ENCODE data around the gene LTBP2.

Gene LTBP2

DNA sequence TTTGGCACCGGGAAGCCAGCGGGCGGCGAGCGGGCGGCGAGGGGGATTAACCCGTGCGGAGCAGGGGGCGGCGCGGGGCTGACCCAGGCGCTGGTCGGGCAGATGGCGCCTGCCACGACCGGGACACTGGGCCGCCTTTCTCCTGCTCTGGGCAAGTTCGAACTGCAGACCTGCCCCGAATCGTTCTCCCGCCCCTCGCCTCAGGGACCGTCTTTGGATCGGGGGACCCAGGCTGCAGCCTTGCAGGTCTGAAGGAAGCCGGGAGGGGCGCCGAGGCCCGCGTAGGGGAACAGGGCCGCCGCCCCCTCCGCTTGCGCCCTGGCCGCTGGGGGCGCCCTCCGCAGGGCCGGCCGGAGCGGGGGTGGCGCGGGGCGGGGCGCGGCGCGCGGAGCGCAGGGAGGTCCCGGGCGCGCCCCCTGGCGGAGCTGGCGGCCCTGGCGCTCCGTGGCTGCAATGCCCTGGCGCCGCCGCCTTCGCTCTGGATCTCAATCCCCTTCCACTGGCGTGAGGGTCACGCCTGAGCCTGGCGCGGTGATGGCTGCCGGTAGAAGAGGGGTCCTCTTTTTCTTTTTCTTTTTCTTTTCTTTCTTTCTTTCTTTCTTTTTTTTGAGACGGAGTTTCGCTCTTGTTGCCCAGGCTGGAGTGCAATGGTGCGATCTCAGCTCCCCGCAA is 449 bp upstream of the LTBP2 start:
- DNase-seq (ENCODE audit: low spot score), result peak; percentile 68

DNA sequence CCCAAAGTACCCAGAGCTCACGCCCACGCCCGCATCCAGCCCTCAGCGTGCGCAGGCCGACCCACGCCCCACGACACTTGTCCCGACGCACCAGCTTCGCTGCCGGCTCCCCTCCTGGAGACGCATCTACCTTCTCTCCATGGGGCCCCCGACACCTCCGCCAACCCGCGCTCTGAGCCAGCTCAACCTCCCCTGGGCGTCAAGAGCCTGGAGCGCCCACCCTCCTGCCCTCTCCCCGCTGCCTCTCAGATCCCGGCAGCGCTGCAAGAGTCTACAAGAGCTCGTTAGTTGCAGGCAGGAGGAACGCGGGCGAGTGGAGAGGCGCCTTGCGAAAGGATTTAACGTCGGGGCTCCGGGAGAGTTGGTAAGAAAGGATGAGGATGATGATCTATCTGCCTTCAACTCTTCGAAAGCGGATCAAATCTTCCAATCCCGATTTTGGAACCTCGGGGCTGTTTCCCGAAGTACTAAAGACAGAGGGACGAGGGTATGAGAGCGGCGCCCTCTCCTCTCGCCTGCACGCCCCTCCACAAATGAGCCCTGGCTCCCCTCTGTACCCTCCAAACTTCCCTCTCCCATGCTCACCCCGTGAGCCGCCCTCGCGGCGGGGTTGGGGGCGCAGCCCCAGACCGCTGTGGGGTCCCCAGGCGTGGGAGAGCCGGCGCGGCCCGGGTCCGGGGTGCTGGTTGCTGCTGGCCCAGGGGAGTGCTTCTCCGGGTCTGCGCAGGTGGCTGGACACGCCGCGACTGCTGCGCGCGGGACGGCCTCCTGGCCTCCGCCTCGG is 979 bp downstream of the LTBP2 start:
- DNase-seq (ENCODE audit: low spot score), result no peak

DNA sequence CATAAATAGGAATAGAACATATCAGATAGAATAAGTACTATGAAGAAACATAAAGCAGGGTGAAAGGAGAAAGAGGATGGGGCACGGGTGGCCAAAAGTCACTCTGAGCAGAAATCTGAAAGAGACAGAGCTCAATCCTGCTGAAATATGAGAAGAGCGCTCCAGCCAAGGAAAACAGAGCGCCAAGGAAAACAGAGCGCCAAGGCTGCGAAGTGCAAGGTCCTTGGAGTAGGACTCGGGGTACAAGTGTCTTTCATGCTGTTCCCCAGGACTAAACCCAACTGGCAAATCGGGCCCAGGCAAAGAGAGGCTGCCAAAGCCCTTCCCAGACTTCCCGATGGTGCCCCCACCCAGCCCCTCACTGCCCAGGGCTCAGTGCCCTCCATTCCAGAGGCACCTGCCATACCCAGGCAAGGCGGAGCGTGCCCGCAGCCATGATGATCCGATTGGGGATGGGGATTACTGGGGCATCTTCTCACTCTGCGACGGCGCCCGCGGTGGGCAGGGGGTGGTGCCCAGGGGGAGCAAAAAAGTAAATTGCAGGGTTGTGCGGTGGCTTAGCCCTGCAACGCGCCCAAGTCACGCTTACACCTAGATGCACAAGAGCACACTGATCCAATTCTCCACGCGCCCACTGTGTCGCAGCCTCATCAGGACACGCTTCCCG is 1.7 kb downstream of the LTBP2 start:
- DNase-seq (ENCODE audit: low spot score), result no peak

DNA sequence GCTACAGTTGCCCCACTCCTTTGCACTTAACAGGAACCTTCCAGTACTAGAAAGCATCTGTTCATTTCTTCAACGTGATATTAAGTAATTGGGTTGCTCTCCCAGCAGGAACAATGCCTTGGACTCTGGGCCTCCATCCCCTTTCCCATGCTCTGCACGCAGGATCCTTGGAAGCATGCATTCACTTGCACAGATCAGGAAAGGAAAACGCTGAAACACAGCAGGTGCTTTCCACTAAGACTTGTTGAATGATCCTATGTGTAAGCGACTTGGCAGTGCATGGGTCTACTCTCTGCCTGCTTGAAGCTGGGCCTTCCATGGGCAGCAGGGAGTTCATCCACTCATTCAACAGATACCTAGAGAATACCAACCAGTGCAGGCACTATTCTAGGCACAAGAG is 2.3 kb downstream of the LTBP2 start:
- DNase-seq (ENCODE audit: low spot score), result no peak

DNA sequence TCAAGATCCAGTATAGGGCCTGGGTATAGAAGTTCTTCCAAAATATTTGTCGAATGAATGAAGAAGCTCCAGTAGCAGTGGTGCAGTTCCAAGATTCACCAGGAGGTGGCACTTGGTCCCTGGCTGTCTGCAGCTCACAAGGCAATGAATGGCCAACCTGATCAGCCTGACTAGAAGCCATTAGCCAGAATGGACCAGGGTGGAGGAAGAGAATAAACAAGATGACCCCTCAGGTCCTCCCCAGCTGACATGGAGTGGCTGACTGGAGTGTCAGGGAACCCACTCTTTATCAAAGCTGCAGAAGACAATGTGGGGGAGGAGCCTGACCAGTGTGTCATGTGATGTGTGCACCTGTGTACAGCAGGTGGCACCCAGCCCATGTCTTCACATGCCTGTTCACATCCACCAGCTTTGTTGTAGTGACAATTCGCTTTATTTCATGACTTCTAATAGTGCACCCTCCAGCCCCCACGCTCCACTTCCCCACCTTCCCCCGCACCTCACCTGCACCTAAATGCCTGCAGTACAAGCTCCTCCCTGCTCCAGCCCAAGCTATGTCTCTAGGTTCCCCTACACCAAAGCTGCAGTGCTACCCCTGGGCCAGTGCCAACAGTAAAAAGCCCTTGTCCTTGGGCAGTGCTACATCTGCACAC is 3.0 kb downstream of the LTBP2 start:
- DNase-seq (ENCODE audit: low spot score), result peak; percentile 88

DNA sequence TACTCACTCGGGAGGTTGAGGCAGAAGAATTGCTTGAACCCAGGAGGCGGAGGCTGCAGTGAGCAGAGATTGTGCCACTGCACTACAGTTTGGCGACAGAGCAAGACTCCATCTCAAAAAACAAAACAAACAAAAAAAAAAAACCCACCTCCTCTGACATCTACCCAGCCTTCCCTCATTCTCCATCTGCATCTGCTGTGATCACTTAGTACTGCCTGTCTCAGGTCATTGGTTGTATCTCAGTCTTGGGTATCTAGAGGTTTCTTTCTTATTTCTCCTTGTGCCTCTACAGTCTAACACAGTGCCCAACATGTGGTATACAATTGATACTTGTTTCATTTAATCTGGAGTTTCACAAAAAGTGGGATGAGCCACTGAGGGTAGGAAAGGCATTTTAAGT is 5.3 kb downstream of the LTBP2 start:
- no peak for DNase-seq (ENCODE audit: low spot score)

DNA sequence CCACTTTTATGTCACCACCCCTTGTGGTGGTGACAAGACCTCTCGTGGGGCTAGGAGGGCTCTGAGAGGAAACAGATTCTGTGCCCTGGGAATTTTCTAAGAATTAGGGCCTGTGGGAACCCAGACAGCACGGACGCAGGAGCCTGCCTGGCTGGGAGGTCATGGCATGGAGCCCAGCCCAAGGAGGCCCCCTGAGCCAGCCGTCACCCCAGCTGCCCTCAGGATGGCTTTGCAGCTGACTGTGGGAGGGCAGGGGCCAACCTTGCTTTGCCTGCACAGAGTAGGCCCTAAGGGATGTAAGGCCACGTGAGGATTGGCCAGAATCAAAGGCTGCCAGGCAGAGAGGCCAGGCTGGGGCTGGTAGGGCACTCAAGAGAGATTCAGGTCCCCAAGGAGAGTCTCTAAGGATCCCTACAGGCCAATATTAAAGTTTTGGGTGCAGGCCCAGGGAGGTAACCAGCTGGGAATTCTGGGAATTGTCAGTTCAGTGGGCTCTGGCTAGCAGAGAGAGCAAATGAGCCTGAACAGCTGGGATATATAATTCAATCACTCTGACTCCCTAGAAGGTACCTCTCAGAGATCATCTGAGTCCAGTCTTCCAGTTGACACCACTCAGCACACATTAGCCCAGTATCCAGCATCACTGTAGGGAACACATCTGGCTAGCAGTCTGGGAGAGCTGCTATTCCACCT is 6.4 kb downstream of the LTBP2 start:
- no peak for DNase-seq (ENCODE audit: low spot score)

DNA sequence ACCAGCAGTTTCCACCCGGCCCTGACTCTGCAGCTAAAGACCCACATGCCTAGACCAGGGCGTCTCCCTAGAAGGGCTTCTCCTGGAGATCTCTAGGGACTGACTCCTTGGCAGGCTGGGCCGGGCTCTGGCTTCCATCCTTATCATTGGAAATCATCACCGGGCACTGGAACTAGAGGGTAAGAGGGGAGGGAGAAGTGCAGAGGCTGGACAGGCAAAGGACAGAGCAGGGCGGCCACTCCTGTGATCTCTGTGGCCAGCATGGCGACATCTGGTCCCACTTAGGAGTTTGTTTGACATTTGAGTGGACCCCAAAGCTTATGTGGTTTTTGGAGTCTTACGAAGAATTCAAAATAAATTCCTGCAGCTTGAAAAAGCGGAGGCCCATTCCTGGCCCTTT is 7.1 kb downstream of the LTBP2 start:
- no peak for DNase-seq (ENCODE audit: low spot score)

DNA sequence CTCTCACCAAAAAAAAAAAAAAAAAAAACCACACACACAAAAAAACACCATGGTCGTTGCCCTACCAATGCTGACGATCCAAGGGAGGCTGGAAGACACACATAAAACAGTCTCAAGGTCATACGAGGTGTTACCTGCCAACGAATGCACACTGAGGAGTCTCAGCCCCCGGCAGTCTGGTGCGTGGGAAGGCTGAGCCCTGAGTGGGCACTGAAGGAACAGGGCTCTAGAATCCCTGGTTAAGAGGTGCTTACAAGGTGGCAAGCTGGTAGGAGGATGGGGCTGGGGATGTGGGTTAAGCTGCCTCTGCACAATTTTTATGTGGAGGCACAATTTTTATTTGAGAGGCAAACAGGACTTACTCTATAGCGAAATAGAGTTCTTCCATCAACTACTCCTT is 7.9 kb downstream of the LTBP2 start:
- DNase-seq (ENCODE audit: low spot score), result no peak

DNA sequence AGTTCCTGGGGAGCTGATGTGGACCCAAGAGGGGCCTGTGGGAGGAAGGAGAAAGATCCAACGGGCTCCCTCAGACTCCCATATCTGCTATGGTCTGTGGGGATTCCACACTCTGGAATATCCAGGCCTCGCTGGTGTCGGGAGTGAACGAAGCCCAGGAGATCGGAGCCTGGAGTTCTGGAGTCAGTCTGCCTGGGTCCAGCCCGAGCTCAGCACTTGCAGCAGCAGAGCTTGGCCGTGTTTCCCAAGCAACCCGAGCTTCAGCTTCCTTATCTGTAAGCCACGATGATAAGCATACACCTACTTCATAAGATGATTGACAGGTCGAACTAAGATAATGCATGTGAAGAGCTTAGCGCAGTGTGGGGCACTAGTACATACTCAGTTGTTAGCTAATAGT is 10.1 kb downstream of the LTBP2 start:
- no peak for DNase-seq (ENCODE audit: low spot score)

DNA sequence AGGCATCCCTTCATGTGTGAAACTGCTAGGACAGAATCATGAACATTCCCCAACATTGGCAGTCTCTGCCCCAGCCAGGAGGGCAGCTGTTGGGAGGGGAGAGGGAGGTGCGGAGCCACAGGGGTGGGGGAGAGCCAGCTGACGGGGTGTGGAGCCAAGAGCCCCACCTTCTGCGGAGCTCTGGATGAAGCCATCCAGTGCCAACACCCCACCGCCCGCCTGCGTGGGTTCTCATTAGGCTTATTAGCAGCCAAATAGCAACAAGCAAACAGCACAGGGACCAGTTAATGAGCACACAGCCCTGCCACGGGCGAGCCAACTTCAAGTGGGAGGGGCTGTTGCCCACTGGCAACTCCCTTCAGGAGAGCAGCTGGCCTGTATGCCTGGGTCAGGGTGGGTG is 12.1 kb downstream of the LTBP2 start:
- DNase-seq (ENCODE audit: low spot score), result peak; percentile 33

DNA sequence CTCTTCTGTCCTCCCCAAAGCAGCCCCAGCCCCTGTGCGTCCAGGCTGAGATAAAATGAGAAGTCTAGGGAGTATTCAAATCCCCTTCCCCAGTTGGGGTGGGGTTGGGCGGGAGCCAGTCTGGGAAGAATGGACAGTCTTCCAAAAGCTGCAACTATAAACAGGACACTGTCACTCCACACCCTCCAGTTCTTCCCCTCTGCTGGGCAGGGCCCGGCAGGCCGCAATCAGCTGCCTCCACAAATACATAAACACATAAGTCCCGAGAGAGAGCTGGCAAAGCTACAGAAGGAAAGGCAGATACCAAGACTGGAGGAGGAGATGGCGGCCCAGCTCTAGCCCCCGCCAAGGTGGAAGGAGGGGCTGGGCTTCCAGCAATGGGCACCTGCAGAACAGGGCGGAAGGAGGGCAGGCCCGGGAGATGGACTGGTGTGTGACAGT is 12.7 kb downstream of the LTBP2 start:
- no peak for DNase-seq (ENCODE audit: low spot score)

DNA sequence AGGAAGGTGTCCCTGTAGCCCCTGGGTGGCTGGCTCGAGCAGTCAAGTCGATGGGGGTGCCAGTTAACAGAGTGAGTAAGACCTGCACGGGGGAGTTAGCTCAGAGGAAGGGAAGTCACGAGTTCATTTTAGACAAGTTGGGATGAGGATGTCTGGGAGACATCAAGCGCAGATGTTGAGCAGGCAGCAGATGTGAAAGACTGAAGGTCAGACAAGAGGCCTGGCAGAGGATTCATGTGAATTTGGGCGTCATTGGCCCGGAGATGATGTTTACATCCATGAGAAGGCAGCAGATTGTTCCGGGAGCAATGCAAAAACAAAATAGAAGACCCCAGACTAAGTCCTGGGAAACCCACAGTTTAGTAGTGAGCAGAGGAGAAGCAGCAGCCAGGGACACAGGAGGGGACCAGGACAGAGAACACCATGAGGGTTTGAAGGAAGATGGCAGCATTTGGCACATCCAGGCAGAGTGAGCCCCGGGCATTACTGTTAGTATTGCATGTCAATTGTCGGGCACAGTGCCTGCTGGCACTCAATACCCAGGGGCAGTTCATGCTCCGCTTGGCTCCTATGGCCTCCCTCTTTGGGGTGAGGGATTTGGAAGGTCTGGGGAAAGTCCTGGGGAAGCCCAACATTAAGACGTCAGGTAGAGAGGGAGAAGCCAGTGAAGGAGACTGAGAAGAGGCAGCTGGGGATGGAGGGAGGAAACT is 15.1 kb downstream of the LTBP2 start:
- DNase-seq (ENCODE audit: low spot score), result no peak

DNA sequence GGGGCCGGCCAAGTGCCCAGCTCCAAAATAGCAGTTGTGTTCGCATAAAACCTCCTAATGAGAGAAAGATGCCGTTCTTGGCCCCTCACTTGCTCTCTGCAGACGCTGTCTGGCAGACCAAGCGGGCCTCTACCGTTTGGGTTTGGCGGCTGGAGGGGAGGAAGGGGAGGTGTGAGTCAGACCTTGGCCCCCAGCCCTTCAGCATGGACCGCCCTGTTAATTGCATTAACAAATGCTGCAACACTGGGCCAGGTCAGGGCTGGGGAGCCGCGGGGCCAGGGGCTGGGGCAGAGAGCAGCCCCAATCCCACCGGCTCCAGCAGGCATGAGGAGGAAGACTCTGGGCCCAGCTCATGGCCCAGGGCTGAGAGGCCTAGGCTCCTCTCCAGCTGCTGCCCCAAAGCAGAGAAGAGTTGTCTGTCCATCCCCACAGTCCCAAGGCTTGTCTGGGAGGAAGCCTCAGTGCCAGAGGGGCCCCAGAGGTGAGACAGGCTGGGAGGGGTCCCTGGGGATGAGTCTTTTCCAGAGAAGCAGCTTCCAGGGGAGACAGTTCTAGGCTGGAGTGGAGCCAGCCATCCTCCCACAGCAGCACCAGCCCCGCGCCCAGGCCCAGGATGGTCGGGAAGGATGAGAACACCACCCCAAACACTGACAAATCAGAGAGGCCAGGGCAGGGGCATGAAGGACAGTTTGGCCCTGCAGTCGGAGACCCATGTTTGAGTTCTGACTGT is 16.9 kb downstream of the LTBP2 start:
- DNase-seq (ENCODE audit: low spot score), result no peak

DNA sequence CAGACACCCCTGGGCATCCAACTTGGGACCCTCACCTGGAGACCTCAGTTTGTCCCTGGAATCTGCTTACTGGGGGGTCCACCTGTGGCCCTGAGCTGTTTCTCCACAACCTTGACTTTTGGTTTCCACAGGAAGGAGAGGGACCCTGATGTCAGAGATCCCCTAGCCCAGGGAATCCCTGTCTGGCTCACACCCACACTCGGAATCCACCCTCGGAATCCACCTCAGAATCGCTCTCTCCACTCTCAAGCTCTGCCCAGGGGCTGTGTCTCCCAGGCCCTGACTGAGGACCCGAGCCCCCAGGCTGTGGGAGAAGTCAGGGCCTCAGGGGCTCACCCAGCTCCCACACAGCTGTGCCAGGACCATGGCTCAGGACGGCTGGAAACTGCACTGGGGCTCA is 17.4 kb downstream of the LTBP2 start:
- DNase-seq (ENCODE audit: low spot score), result no peak

DNA sequence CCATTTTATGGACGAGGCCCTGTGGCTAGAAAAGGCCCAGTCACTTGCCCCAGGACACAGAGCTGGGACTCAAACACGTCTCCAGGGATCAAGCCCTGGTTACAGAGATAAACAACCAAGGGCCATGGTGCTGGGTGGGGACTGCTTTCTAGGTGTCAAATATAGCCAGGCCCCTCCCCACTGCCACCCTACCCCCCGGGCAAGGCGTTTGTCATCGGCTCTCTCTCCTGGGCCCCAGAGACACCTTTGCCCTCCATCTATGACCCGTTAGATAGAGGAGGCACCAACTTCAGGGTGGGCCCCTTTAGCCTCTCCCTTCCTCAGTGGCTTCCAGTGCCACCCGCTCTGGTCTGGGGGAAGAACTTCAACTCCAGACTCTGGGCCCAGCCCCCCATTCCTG is 18.0 kb downstream of the LTBP2 start:
- DNase-seq (ENCODE audit: low spot score), result no peak

DNA sequence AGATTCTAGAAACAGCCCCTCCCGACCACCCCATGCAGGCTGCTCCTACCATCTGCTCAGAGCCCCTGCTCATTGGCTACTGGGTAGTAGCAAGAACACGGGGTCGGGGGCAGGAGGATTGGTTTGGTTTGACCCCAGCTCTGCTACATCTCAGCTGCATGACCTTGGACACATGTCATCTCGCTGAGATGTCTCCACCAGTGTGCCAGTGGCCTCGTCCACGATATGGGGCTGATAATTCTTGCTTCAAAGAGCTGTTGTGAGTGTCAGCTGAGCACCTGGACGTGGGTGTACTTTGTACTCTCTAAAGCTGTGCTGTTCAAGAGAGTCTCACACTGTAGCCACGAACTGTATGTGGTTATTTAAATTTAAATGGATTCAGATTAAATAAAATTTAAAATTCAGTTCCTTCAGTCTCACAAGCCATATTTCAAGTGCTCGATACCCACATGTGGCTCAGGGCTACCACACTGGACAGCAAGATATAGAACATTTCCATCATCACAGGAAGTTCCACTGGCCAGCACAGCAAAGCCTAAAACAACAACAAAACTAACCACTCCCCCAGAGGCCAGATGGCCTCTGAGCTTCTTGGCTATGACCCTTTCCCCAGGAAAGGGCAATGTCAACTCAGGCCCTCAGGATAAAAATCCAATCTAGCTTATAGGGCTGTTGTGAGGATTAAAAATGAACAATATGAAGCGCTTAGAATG is 18.6 kb downstream of the LTBP2 start:
- DNase-seq (ENCODE audit: low spot score), result peak; percentile 34

DNA sequence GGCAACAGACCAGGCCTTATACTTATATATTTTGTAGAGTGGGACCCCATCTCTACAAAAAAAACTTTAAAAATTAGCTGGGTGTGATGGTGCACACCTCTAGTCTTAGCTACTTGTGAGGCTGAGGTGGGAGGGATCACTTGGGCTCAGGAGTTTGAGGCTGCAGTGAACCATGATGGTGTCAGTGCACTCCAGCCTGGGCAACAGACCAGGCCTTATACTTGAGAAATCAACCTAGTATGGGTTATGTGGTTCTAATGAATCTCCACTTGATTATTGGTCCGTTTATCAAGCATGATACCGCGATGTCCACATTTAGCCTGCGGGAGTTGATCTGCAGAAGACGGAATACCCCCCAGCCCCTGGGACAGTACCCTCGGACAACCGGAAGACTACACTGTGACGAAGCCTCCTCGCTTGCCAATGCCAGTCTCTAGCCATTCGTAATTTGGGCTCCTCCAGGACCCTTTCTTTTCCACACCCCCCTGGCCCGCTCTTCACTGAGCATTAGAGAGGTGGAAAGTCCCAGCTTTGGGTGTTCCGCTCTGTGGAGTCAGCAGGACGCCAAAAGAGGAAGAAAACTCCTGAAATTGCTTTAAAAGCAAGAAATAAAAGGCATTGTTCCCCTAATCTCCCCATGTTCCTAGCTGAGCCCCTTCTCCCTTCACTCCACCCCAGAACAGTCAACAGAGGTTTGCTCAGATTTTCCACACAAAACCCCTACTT is 19.4 kb downstream of the LTBP2 start:
- DNase-seq (ENCODE audit: low spot score), result peak; percentile 49

DNA sequence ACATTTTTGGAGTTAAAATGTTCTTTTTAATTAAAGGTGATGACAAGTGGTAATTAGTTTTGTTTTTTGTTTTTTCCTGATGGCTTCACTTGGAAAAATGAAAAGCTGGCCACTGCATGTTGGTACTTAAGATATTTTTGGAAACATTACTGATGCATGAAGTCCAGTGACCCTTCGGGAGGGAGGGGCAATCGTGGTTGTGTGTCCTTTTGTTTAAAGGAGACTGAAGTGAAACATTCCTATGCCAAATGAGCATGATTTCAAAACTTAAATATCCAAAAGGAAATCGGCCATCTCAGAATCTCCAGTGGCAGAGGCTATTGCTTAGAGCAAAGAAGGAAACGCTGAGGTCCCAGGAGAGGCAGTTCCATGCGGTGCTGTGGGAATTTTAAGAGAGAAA is 20.1 kb downstream of the LTBP2 start:
- no peak for DNase-seq (ENCODE audit: low spot score)
